H9 (cell line): ENCODE results near the gene PDCD1. TPM values are rescaled to one million over a fixed set of nuclear protein-coding genes. Genes with fewer than 3 reads are reported as not detected.

Experiments used
- DNase-seq: peaks from one replicate; pipeline ENCODE4 v3.0.0-alpha.2; 2017
- H2AFZ ChIP-seq: one replicate; pipeline ENCODE4 v1.6.1; 2013; ENCODE audit warnings: mild to moderate bottlenecking, low read length, control low read depth, moderate library complexity
- H2AK5ac ChIP-seq: 2 replicates; pipeline ENCODE4 v1.6.1; 2013; ENCODE audit warnings: low read length, control low read depth, mixed read lengths; ENCODE audit not compliant: insufficient read length
- H2BK120ac ChIP-seq: one replicate; pipeline ENCODE4 v1.6.1; 2013; ENCODE audit warnings: low read depth, mild to moderate bottlenecking, low read length, control low read depth, inconsistent platforms; ENCODE audit not compliant: poor library complexity, severe bottlenecking
- H2BK12ac ChIP-seq: 2 replicates; pipeline ENCODE4 v1.6.1; 2013; ENCODE audit warnings: low read length, control low read depth, mixed read lengths, low read depth; ENCODE audit not compliant: insufficient read length
- H2BK15ac ChIP-seq: 2 replicates; pipeline ENCODE4 v1.6.1; 2013; ENCODE audit warnings: low read depth, low read length, control low read depth
- H2BK20ac ChIP-seq: one replicate; pipeline ENCODE4 v1.6.1; 2013; ENCODE audit warnings: low read depth, mild to moderate bottlenecking, low read length, control low read depth, inconsistent platforms; ENCODE audit not compliant: poor library complexity, severe bottlenecking
- H2BK5ac ChIP-seq: 2 replicates; pipeline ENCODE4 v1.6.1; 2013; ENCODE audit warnings: low read length, control low read depth, mixed read lengths; ENCODE audit not compliant: insufficient read length
- H3K14ac ChIP-seq: 2 replicates; pipeline ENCODE4 v1.6.1; 2013; ENCODE audit warnings: low read length, control low read depth; ENCODE audit not compliant: insufficient read depth
- H3K18ac ChIP-seq: 2 replicates; pipeline ENCODE4 v1.6.1; 2013; ENCODE audit warnings: low read depth, mild to moderate bottlenecking, mixed read lengths, low read length, control low read depth; ENCODE audit not compliant: insufficient read length
- H3K23ac ChIP-seq: 2 replicates; pipeline ENCODE4 v1.6.1; 2013; ENCODE audit warnings: low read length, control low read depth, mixed read lengths, low read depth; ENCODE audit not compliant: insufficient read length
- H3K23me2 ChIP-seq: 2 replicates; pipeline ENCODE4 v1.6.1; 2013; ENCODE audit warnings: low read depth, mild to moderate bottlenecking, mixed read lengths, low read length, control low read depth; ENCODE audit not compliant: insufficient read length, poor library complexity, severe bottlenecking
- H3K27ac ChIP-seq: 2 replicates; pipeline ENCODE4 v1.5.1; 2013; ENCODE audit warnings: low read length, control low read depth, mixed read lengths, low read depth; ENCODE audit not compliant: insufficient read length
- H3K27me3 ChIP-seq: 2 replicates; pipeline ENCODE4 v1.6.1; 2013; ENCODE audit warnings: low read length, control low read depth, inconsistent platforms; ENCODE audit not compliant: insufficient read depth
- H3K4ac ChIP-seq: 2 replicates; pipeline ENCODE4 v1.6.1; 2013; ENCODE audit warnings: low read depth, mild to moderate bottlenecking, control low read depth, inconsistent platforms, low read length, moderate library complexity
- H3K4me1 ChIP-seq: 2 replicates; pipeline ENCODE4 v1.6.1; 2013; ENCODE audit warnings: low read length, control low read depth, inconsistent platforms; ENCODE audit not compliant: insufficient read depth
- H3K4me2 ChIP-seq: 2 replicates; pipeline ENCODE4 v1.6.1; 2013; ENCODE audit warnings: low read length, control low read depth, mixed read lengths; ENCODE audit not compliant: insufficient read length, insufficient read depth
- H3K56ac ChIP-seq: 2 replicates; pipeline ENCODE4 v1.6.1; 2013; ENCODE audit warnings: low read depth, mild to moderate bottlenecking, mixed read lengths, low read length, control low read depth; ENCODE audit not compliant: insufficient read length
- H3K79me1 ChIP-seq: 2 replicates; pipeline ENCODE4 v1.6.1; 2013; ENCODE audit warnings: low read depth, mild to moderate bottlenecking, moderate library complexity, low read length, control low read depth, inconsistent platforms; ENCODE audit not compliant: insufficient read depth, poor library complexity, severe bottlenecking
- H3K79me2 ChIP-seq: 2 replicates; pipeline ENCODE4 v1.6.1; 2013; ENCODE audit warnings: low read length, control low read depth, inconsistent platforms; ENCODE audit not compliant: insufficient read depth
- H3K9ac ChIP-seq: 2 replicates; pipeline ENCODE4 v1.6.1; 2013; ENCODE audit warnings: low read length, control low read depth, mixed read lengths; ENCODE audit not compliant: insufficient read length; ENCODE audit errors: extremely low read depth
- H3K9me3 ChIP-seq: one replicate; pipeline ENCODE4 v1.6.1; 2013; ENCODE audit warnings: low read depth, low read length, inconsistent platforms; ENCODE audit not compliant: control insufficient read depth
- H3T11ph ChIP-seq: one replicate; pipeline ENCODE4 v1.6.1; 2013; ENCODE audit warnings: mild to moderate bottlenecking, low read length, control low read depth, inconsistent platforms
- H4K20me1 ChIP-seq: one replicate; pipeline ENCODE4 v1.6.1; 2013; ENCODE audit not compliant: control insufficient read depth, insufficient read length, insufficient read depth
- H4K5ac ChIP-seq: 2 replicates; pipeline ENCODE4 v1.6.1; 2013; ENCODE audit warnings: low read depth, mild to moderate bottlenecking, mixed read lengths, low read length, control low read depth; ENCODE audit not compliant: insufficient read length
- H4K8ac ChIP-seq: replicated peaks from 2 replicates; pipeline ENCODE4 v1.6.1; 2013; ENCODE audit warnings: low read length, control low read depth, mixed read lengths, low read depth; ENCODE audit not compliant: insufficient read length
- H4K91ac ChIP-seq: 2 replicates; pipeline ENCODE4 v1.6.1; 2013; ENCODE audit warnings: low read depth, mild to moderate bottlenecking, moderate library complexity, mixed read lengths, low read length, control low read depth; ENCODE audit not compliant: insufficient read length
- H3K27ac Mint-ChIP-seq, 3 experiments: 2 replicates in 2 of 3; 3 replicates in 1 of 3; pipeline ENCODE4 v1.8.0; 2020 to 2021; ENCODE audit warnings: mixed read lengths in 3 of 3, mild to moderate bottlenecking in 1 of 3, moderate library complexity in 1 of 3
- H3K27me3 Mint-ChIP-seq: 2 replicates; pipeline ENCODE4 v1.8.0; 2021; ENCODE audit warnings: low read depth, mild to moderate bottlenecking, moderate library complexity, mixed read lengths
- H3K36me3 Mint-ChIP-seq, 3 experiments: 2 replicates in 2 of 3; 3 replicates in 1 of 3; pipeline ENCODE4 v1.8.0; 2020 to 2021; ENCODE audit warnings: low read depth in 3 of 3, mixed read lengths in 3 of 3; ENCODE audit not compliant: insufficient read depth in 1 of 3
- H3K4me1 Mint-ChIP-seq, 2 experiments: 2 replicates each; pipeline ENCODE4 v1.8.0; 2020; ENCODE audit warnings: mixed read lengths in 2 of 2
- H3K4me3 Mint-ChIP-seq, 2 experiments: 2 replicates in 1 of 2; 3 replicates in 1 of 2; pipeline ENCODE4 v1.8.0; 2020 to 2021; ENCODE audit warnings: mild to moderate bottlenecking in 2 of 2, mixed read lengths in 2 of 2, moderate library complexity in 1 of 2
- H3K9me3 Mint-ChIP-seq, 2 experiments: 2 replicates in 1 of 2; 3 replicates in 1 of 2; pipeline ENCODE4 v1.8.0; 2020; ENCODE audit warnings: mild to moderate bottlenecking in 2 of 2, mixed read lengths in 2 of 2, moderate library complexity in 1 of 2
- CTCF ChIP-seq: fragments of 200-600 bp; sonication (generic); conservative IDR thresholded peaks from 3 replicates; pipeline ENCODE4 v1.8.0; 2021; ENCODE audit warnings: antibody characterized with exemption, mild to moderate bottlenecking
- WGBS: extraction: QIAGEN DNeasy Blood & Tissue Kit; methylation state at CpG from one replicate; pipeline ENCODE4 v1.1.7; 2013; ENCODE audit warnings: missing lambda C conversion rate, low lambda C conversion rate, mixed read lengths; ENCODE audit not compliant: insufficient read length; ENCODE audit errors: extremely low coverage; 5-methylcytosine and 5-hydroxymethylcytosine counted together
- total RNA-seq: library from RNA; stranded (reverse); gene quantifications from 2 replicates; pipeline ENCODE4 v1.2.1, GENCODE V29; 2021

PDCD1 gene
- total RNA-seq, 1 experiment from 2014 or later, result 1.6 TPM

DNA sequence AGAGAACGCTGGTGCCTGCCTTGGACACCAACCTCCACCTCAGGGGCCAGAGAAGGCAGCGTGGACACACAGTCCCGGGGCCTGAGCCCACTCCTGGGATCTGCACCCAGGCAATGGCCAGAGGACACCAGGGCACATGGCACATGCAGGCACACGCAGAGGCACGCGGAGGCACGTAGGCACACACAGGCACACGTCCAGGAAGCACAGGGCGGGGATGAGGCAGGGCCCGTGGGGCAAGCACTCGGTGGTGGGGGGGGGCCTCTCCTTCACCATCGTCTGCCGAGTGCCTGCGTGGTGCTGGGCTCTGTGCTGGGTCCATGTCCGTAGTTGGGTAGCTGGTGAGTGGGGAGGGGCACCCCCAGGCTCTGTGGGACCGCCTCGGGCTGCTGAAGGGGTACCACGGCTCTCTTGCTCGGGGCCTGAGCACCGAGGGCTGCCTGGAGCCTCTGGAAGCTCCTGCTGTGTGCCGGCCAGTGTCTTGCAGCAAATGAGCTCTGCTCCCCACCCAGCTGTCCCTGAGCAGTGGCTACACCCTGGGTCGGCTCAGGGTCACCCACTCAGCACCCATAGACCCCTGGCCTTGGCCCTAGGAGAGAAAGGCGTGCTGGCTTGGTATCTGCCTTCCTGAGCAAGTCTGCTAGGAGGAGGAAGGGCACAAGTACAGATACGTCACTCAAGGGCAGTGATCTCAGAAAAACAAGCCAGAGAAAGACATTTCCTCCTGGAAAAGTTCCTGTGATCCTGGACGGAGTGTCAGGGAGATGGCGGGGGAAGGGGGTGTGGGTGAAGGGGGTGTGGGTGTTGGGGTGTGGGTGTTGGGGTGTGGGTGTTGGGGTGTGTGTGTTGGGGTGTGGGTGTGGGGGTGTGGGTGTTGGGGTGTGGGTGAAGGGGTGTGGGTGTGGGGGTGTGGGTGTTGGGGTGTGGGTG lies 37.3 kb upstream of the PDCD1 start:
- no peak overlapping the region for H2BK5ac ChIP-seq
- no peaks in the 10 kb centered on the region; the same call in 1 of the 2 replicates for H3K4me1 ChIP-seq
- H2BK12ac ChIP-seq, result no peak overlapping the region
- no peak overlapping the region for H3K4ac ChIP-seq
- H2BK120ac ChIP-seq, result no peak overlapping the region
- TF ChIP-seq CTCF, result no peak
- H3K27ac ChIP-seq, result no peak overlapping the region
- Mint-ChIP-seq H3K4me1 (peaks cover 14 to 35% of the 10 kb centered on the region in 2 experiments), H3K36me3 (peaks cover 0 to 7% (median 0%) of the 10 kb centered on the region in 3 experiments; a peak in 3 of 7 replicates), H3K27me3 (peaks cover 3% of the 10 kb centered on the region; the same call in 1 of the 2 replicates), H3K27ac (peak overlapping the region in 1 of 3 experiments; percentile 83; a peak in 2 of 7 replicates), H3K4me3 (no peak overlapping the region), H3K9me3 (no peaks in the 10 kb centered on the region; a peak in 1 of 5 replicates)
- no peaks in the 10 kb centered on the region for H3K79me1 ChIP-seq
- no peak overlapping the region for H2AK5ac ChIP-seq
- H3K23ac ChIP-seq, result no peak overlapping the region
- no peak overlapping the region for H2AFZ ChIP-seq
- H4K5ac ChIP-seq, result no peak overlapping the region
- H4K8ac ChIP-seq, result no peak overlapping the region
- H3K9me3 ChIP-seq, result no peaks in the 10 kb centered on the region
- H3K79me2 ChIP-seq, result no peaks in the 10 kb centered on the region
- H3K56ac ChIP-seq, result no peak overlapping the region
- no CpG with 5 or more reads among the region's 26 CpGs for WGBS
- no peak overlapping the region for H4K91ac ChIP-seq
- no peak overlapping the region; the same call in 1 of the 2 replicates for H3K14ac ChIP-seq
- H4K20me1 ChIP-seq, result no peaks in the 10 kb centered on the region
- no peaks in the 10 kb centered on the region; the same call in 1 of the 2 replicates for H3K27me3 ChIP-seq
- peak; percentile 47 for DNase-seq
- H3T11ph ChIP-seq, result no peak overlapping the region
- H2BK20ac ChIP-seq, result no peak overlapping the region
- H3K4me2 ChIP-seq, result no peak overlapping the region
- peaks cover 4% of the 10 kb centered on the region for H3K23me2 ChIP-seq
- no peak overlapping the region for H3K9ac ChIP-seq
- no peak overlapping the region for H2BK15ac ChIP-seq
- no peak overlapping the region for H3K18ac ChIP-seq
